GM12872 (cell line): ENCODE results near the gene PRR13.

Source experiments
- CTCF ChIP-seq: IDR thresholded peaks from 3 replicates; pipeline ENCODE4 v1.5.1; 2011; ENCODE audit warnings: low read depth, mild to moderate bottlenecking, low read length, moderate library complexity; ENCODE audit not compliant: insufficient read depth

Gene PRR13

GRCh38 chr12:53476769-53477209 is 35.3 kb downstream of the PRR13 start:
- peak; percentile 37; the same call in 2 of the 3 replicates for TF ChIP-seq CTCF

- no peak for TF ChIP-seq CTCF
These were observed 37.3 kb downstream of the PRR13 start for GRCh38 chr12:53478865-53479264.

- no peak for TF ChIP-seq CTCF
These were observed 37.8 kb downstream of the PRR13 start for GRCh38 chr12:53479331-53479730.

GRCh38 chr12:53480491-53481442 is 39.2 kb downstream of the PRR13 start:
- TF ChIP-seq CTCF: no peak

GRCh38 chr12:53481939-53482586 is 40.5 kb downstream of the PRR13 start:
- peak; percentile 46 for TF ChIP-seq CTCF

GRCh38 chr12:53482626-53483168 is 41.2 kb downstream of the PRR13 start:
- no peak for TF ChIP-seq CTCF
